HG03460 (cell line): ENCODE measurements around the gene C1QC.

Experiments used
- ATAC-seq: cut with Tn5 transposase; IDR thresholded peaks from one replicate; pipeline ENCODE4 v1.9.1; 2021; ENCODE audit not compliant: unreplicated experiment

C1QC gene

GRCh38 chr1:22643381-22643780 is at the start of gene C1QC:
Gene C1QC (plus strand): TSS chr1:22643633. CDS start chr1:22644024, 391 bp downstream.
- ATAC-seq = no peak

DNA sequence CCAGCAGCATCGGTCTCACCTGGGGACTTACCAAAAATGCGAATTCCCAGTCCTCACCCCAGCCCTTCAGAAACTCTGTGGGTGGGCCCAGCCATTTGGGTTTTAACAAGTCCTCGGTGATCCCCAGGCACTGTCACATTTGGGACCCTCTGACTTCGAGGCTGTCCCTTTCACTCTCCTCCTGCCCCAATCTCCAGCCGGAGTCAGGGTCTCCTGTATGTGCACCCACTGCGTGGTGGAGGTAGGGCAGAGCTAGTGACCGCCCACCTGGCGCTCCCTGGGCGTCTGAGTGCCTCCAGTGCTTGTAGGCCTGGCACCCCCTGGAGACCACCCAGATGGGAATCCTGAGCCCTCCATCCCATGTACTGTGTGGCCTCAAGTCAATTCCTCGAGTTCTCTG is 49.0 kb upstream of the C1QC start:
- no peak for ATAC-seq

DNA sequence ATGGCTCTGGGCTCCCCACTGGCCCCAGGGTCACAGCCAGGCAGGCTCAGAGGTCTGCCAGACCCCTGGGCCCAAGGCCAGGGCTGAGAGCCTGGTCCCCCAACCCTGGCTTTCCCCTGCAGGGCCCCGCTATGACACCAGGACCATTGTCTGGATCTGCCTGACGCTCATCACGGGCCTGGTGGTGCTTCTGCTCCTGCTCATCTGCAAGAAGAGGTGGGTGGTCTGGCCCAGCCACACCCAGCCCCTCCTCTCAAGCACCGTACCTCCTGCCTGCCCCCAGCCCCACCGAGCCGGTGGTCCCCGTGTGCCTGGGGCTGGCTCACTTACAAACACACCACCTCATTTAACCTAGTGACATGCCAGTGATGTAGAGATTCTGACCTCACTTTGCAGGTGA is 48.3 kb upstream of the C1QC start:
- ATAC-seq = no peak

DNA sequence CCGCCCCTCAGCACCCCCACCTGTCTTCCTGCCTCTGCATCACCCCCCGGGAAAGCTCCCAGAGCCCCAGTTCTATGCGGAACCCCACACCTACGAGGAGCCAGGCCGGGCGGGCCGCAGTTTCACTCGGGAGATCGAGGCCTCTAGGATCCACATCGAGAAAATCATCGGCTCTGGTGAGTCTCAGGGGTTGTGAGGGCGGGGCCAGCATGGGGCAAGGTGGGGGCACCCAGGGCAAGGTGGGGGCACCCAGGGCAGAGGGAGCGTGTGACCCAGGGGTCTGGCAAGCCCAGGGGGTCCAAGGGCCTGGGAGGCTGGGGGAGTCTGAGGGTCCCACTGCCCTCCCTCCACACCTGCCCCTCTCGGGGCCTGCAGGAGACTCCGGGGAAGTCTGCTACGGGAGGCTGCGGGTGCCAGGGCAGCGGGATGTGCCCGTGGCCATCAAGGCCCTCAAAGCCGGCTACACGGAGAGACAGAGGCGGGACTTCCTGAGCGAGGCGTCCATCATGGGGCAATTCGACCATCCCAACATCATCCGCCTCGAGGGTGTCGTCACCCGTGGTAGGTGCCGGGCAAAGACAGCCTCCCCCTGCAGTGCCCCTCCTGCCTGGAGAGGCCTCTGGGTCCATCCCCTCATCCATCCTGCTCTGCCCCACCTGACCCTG is 46.0 kb upstream of the C1QC start:
- no peak for ATAC-seq

DNA sequence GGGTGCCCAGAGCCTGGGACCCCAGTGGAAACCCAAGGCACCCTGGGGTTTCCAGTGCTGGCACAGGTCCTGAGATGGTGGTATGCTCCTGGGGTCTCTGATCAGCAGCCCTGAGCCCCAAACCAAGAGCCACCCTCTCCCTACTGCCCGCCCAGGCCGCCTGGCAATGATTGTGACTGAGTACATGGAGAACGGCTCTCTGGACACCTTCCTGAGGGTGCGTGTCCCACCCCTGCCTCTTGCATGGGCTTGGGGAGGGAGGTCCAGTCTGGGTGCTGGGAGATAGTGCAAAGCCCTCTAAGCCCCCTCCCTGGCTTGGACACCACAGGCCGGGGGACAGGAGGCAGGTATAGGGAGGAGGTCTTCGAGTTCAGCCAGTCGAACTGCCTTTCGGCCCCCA is 45.4 kb upstream of the C1QC start:
- ATAC-seq = no peak

DNA sequence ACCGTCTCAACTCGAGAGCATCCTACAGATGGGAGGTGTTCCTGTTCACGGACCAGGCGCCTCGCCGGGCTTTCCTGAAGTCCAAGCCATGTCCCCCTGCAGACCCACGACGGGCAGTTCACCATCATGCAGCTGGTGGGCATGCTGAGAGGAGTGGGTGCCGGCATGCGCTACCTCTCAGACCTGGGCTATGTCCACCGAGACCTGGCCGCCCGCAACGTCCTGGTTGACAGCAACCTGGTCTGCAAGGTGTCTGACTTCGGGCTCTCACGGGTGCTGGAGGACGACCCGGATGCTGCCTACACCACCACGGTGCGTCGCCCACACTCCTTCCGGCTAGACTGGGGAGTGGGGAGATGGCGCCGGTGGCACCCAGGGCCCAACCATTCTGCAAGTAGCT is 44.7 kb upstream of the C1QC start:
- no peak for ATAC-seq

DNA sequence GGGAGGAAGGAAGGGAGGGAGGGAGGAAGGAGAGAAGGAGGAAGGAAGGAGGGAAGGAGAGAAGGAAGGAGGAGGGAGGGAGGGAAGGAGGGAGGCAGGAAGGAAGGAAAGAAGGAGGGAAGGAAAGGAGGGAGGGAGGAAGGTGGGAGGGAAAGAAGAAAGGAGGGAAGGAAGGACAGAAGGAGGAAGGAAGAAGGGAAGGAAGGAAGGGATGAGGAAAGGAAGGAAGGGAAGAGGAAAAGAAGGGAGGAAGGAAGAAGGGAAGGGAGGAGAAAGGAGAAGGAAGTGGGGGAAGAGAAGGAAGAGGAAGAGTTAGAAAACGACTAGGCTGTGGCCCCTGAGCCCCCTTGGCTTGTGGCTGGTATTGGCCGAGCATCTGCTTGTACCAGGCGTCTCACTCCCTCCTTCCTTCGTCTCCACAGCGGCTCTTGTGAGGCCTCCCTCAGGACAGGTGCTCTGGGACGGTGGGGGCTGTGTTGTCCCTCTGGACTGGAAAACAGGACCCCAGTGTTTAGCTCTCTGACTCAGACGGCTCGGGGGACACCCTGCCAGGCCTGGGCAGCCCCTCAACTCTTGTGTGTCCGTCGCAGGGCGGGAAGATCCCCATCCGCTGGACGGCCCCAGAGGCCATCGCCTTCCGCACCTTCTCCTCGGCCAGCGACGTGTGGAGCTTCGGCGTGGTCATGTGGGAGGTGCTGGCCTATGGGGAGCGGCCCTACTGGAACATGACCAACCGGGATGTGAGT is 43.2 kb upstream of the C1QC start:
- ATAC-seq = no peak

GRCh38 chr1:22600817-22601605 is 42.4 kb upstream of the C1QC start:
- no peak for ATAC-seq

DNA sequence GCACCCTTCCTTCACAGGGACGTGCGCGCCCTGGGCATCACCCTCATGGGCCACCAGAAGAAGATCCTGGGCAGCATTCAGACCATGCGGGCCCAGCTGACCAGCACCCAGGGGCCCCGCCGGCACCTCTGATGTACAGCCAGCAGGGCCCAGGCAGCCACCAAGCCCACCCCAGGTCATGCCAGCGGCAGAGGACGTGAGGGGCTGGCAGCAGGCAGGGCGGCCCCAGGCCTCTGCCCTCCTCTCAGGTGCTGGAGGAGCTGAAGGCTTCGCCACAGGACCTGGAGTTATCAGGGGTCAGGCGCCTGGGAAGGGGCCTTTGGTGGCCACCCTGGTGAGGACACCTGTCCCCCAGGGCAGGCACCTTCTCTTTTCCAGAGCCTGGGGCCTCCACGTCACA is 41.8 kb upstream of the C1QC start:
- ATAC-seq = no peak

DNA sequence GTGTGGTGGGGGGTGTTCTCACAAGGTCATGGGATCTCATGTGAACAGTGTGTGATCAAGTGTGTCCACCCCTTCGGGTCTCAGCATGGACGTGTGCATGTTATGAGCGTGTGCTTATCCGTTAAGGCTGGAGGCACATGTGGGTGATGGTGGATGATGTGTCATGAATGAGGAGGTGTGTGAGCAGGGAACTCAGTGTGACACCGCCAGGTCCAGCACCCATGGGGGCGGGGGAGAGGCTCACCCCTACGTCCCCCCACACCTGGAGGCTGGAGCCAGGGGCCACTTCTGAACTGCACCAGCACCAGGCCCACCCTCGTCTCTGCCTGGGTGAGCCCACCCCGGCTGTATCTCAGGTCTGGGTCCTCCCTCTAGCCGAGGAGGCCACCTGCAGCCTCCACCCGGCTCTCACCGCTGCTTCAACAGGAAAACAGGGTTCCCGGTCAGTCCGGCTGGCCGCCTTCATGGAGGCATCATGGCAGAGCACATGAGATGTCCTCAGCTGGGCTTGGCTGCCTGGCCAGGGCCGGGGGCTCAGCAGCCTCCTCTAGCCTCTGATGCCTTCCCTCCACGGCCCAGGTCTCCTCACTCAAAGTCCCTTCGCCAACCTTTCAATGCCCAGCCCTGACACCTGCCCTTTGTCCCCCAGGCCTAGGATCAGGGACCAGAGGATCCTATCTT is 41.2 kb upstream of the C1QC start:
- no peak for ATAC-seq

DNA sequence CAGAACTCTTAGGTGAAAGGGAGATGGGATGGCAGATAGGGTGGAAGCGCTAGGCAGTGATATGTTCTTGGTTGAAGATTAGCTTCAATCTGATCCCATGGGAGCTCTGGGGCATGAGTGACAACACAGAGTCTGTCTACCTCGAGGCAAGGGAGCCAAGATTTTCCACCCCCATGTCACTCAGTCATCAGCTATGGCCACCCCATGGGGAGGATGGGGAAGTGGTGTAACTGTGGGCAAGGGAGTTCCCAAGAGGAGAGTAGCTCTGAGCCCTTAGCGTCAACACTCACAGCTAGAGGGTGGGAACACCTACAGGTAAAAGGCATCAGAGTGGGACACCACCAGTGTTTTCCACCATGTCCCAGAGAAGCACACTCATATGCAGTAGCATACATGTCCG is 37.3 kb upstream of the C1QC start:
- ATAC-seq = no peak

- no peak for ATAC-seq
Observed at GRCh38 chr1:22607154-22607553, 36.3 kb upstream of the C1QC start.

- no peak for ATAC-seq
Observed at GRCh38 chr1:22608361-22608760, 35.1 kb upstream of the C1QC start.

GRCh38 chr1:22609291-22609690 is 34.1 kb upstream of the C1QC start:
- no peak for ATAC-seq

DNA sequence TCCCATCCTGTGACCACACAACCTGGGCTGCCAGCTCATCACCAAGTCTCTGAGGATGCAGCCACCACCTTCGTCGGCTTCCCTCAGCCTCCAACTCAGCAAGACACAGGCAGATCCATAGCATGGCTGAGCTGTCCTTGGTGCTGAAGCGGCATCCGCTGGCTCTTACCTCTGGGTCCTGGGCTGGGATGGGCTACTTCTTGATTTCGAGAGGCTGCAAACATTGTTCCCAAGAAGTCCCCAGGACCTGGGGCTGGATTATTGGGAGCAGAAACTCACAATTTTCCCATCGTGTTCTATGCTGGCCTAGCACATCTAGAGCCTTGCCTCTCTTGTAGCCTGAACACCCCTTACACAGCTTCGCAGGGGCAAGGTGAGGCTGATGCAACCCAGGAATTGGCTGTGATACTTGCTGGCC is 31.9 kb upstream of the C1QC start:
- ATAC-seq = no peak

DNA sequence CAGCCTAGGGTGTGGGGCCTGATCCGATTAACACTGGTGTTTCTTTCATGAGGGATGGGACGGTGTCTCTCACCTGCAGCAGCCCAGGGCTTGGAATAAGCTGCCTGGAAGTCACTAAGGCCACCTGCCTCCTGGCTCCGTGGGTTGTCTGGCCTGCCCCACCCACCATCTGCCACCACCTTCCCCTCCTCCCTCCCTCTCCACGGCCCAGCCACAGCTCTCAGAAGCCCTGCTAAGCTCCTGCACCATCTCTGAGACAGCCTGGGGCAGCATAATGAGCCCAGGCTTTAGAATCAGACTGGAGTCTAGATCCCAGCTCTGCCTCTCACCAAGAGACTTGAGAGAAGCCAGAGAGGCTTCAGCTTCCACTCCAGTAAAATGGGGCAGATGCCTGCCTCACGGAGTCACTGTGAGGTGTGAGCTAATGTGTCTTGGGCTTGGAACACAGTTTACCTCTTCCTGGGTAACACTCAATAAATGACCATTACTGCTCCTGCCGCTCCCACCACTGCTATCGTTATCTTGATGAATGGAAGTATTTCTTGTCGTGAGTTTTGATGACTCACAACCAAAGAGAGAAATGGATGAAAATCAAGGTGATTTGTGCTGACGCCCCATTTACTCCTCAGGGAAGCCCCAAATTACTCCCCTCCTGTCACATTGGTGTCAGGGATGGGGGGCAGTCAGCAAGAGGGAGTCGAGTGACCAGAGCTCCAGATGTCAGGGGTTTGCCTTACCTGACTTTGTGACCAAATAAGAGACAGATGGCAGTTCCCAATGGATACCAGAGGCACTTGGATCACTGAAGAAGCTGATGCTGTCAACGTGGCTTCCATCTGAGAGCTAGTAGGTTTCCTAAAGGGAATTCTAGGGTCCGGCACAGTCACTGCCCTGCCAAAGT is 30.5 kb upstream of the C1QC start:
- ATAC-seq = no peak

DNA sequence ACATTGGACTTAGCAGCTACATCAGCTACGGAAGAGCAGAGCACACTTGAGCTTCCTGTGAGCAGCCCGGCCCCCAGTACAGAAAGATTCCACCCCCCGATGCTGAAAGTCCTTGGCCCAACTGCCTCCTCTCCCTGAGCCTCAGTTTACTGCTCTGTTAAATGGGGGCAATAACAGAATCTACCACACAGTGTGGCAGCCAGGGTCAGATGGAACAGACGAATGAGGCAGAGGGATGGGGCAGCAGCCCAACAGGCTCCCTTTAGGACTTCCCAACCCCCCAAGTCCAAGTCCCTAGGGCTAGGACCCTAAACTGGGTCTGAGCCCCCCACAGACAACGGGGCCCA is 29.9 kb upstream of the C1QC start:
- no peak for ATAC-seq

DNA sequence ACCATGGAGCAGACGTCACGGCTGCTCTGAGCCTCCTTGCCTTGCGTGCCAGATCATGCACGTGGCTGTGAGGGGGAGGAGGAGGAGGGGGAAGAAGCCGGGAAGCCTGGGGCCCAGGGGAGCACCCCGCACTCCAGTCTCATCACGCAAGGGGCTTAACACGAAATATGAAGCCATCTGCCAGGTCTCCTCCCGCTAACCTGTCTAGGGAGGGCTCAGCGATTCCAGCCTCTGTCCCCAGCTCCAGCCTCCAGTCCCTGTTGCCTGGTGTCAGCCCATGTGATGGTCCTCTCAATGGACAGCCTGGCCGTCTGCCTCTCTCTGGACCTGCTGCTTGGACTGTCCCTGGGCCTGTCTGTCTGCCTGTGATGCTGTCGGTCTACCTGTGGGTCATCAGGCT is 29.5 kb upstream of the C1QC start:
- ATAC-seq = no peak

DNA sequence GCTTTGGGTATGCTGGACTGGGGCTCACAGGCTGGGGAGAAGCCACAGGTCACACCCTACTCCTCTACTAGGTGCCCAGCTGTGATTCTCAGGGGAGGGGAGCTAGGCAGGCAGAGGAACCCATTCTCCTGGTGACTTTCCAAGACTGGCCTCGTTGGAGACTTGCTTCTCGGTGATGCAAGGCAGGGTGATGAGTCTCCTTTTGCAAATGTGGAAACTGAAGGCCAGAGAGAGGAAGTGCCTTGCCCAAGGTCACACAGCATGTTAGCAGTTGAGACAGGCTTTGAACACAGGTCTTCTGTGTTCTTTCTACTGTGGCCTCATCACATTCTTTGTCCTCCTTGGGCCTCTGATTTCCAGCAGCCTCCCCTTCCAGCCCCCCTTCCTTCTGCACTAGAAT is 27.5 kb upstream of the C1QC start:
- no peak for ATAC-seq

- ATAC-seq = no peak
Observed at GRCh38 chr1:22616571-22616970, 26.9 kb upstream of the C1QC start.

- ATAC-seq = no peak
Observed at GRCh38 chr1:22618056-22618455, 25.4 kb upstream of the C1QC start.
